Peyer's patch (tissue), 4 donors: ENCODE measurements around the gene CORO1C. TPM values are rescaled to one million over a fixed set of nuclear protein-coding genes. Genes with fewer than 3 reads are reported as not detected.

ENCODE experiments used
- DNase-seq, 3 donors: peaks; one replicate each; pipeline ENCODE4 v3.0.0-alpha.2; 2017 to 2019
- H3K27ac ChIP-seq, 4 donors: fragments of 200-600 bp; sonication (generic); one replicate each; pipeline ENCODE4 v1.5.1; 2016 to 2019
- H3K27me3 ChIP-seq, 2 donors: fragments of 200-600 bp; sonication (generic); one replicate each; pipeline ENCODE4 v1.5.1; 2019
- H3K36me3 ChIP-seq, 3 donors: fragments of 200-600 bp; sonication (generic); one replicate each; pipeline ENCODE4 v1.5.1; 2016 to 2019
- H3K4me1 ChIP-seq, 4 donors: fragments of 200-600 bp; sonication (generic); one replicate each; pipeline ENCODE4 v1.5.1; 2016 to 2019
- H3K4me3 ChIP-seq, 4 donors: fragments of 200-600 bp; sonication (generic); 1 replicate in 3 of 4; 2 replicates in 1 of 4; pipeline ENCODE4 v1.5.1; 2016 to 2019; ENCODE audit warnings: mild to moderate bottlenecking in 1 of 4
- H3K9me3 ChIP-seq, 4 donors: fragments of 200-600 bp; sonication (generic); one replicate each; pipeline ENCODE4 v1.5.1; 2016 to 2019; ENCODE audit warnings: mild to moderate bottlenecking in 1 of 4
- CTCF ChIP-seq, 6 experiments: fragments of 450-650 bp in 4 of 6; fragments of 200-600 bp in 2 of 6; sonication (generic) in 1 of 6; IDR thresholded peaks; one replicate each; pipeline ENCODE4 v1.5.1; 2017 to 2019; ENCODE audit warnings: antibody characterized with exemption in 6 of 6, mild to moderate bottlenecking in 3 of 6, moderate library complexity in 1 of 6
- POLR2A ChIP-seq, 2 donors: fragments of 450-650 bp; IDR thresholded peaks; one replicate each; pipeline ENCODE4 v1.5.1; 2017; ENCODE audit warnings: antibody characterized with exemption in 2 of 2, mild to moderate bottlenecking in 2 of 2, moderate library complexity in 2 of 2
- total RNA-seq, 4 donors: library from RNA; depleted of rRNA; stranded (reverse); fragments of >200 nt; gene quantifications; one replicate each; pipeline ENCODE4 v1.1.0, GENCODE V29; 2016

CORO1C gene
- total RNA-seq, 4 donors from 2014 or later: 76.3 to 144 (median 87.4) TPM

GRCh38 chr12:108610336-108610815, 120.9 kb downstream of the CORO1C start:
- H3K4me3 ChIP-seq: no peak overlapping the region
- TF ChIP-seq CTCF (IDR thresholded peaks at IDR 0.05) (no peak), POLR2A (IDR thresholded peaks at IDR 0.05) (no peak)
- no peaks in the 10 kb centered on the region for H3K27me3 ChIP-seq
- peak overlapping the region in 1 of 4 donors; percentile 19 for H3K27ac ChIP-seq
- no peaks in the 10 kb centered on the region for H3K36me3 ChIP-seq
- DNase-seq: no peak
- no peaks in the 10 kb centered on the region for H3K4me1 ChIP-seq
- H3K9me3 ChIP-seq: no peaks in the 10 kb centered on the region

GRCh38 chr12:108609537-108610335, 121.6 kb downstream of the CORO1C start:
- Histone ChIP-seq H3K9me3 (no peaks in the 10 kb centered on the region), H3K27ac (peak overlapping the region in 2 of 4 donors; percentile 19 to 48), H3K4me1 (no peaks in the 10 kb centered on the region), H3K27me3 (no peaks in the 10 kb centered on the region), H3K36me3 (no peaks in the 10 kb centered on the region), H3K4me3 (no peak overlapping the region)
- no peak for TF ChIP-seq CTCF (IDR thresholded peaks at IDR 0.05)
- TF ChIP-seq POLR2A (IDR thresholded peaks at IDR 0.05): no peak
- peak in 2 of 3 donors; percentile 22 to 75 for DNase-seq

GRCh38 chr12:108608616-108609015, 122.7 kb downstream of the CORO1C start:
- no peak overlapping the region for H3K27ac ChIP-seq

GRCh38 chr12:108607981-108608600, 123.2 kb downstream of the CORO1C start:
- no peaks in the 10 kb centered on the region for H3K27me3 ChIP-seq
- no peak overlapping the region for H3K4me3 ChIP-seq
- no peak overlapping the region for H3K27ac ChIP-seq
- TF ChIP-seq POLR2A (IDR thresholded peaks at IDR 0.05) (no peak), CTCF (IDR thresholded peaks at IDR 0.05) (no peak)
- no peaks in the 10 kb centered on the region for H3K36me3 ChIP-seq
- H3K4me1 ChIP-seq: no peaks in the 10 kb centered on the region
- no peaks in the 10 kb centered on the region for H3K9me3 ChIP-seq
- no peak for DNase-seq

More at GRCh38 chr12:108608616-108609015, 122.7 kb downstream of the CORO1C start:
- H3K27me3 ChIP-seq: no peaks in the 10 kb centered on the region
- no peaks in the 10 kb centered on the region for H3K9me3 ChIP-seq
- TF ChIP-seq CTCF (IDR thresholded peaks at IDR 0.05) (no peak), POLR2A (IDR thresholded peaks at IDR 0.05) (no peak)
- H3K4me3 ChIP-seq: no peak overlapping the region
- H3K4me1 ChIP-seq: no peaks in the 10 kb centered on the region
- H3K36me3 ChIP-seq: no peaks in the 10 kb centered on the region
- DNase-seq: no peak

- no peak overlapping the region for H3K27ac ChIP-seq
- no peaks in the 10 kb centered on the region for H3K4me1 ChIP-seq
- H3K9me3 ChIP-seq: no peaks in the 10 kb centered on the region
- TF ChIP-seq POLR2A (IDR thresholded peaks at IDR 0.05): no peak
- TF ChIP-seq CTCF (IDR thresholded peaks at IDR 0.05): no peak
- H3K4me3 ChIP-seq: no peak overlapping the region
- DNase-seq: no peak
- no peaks in the 10 kb centered on the region for H3K36me3 ChIP-seq
- no peaks in the 10 kb centered on the region for H3K27me3 ChIP-seq
Measured at GRCh38 chr12:108606492-108606891, 124.8 kb downstream of the CORO1C start.
